WTC11 (cell line): Measurements from ENCODE around the gene CBY1.

Experiments
- CREB1 ChIP-seq: sonication (generic); formaldehyde crosslinking; IDR thresholded peaks from 2 replicates; pipeline ENCODE4 v1.8.0; 2023; ENCODE audit warnings: mild to moderate bottlenecking, missing genetic modification reagents
- ELF4 ChIP-seq: sonication (generic); formaldehyde crosslinking; IDR thresholded peaks from 2 replicates; pipeline ENCODE4 v1.8.1; 2022; ENCODE audit warnings: low read depth, mild to moderate bottlenecking, moderate library complexity, missing genetic modification reagents
- FOXP1 ChIP-seq: sonication (generic); formaldehyde crosslinking; IDR thresholded peaks from 2 replicates; pipeline ENCODE4 v1.8.0; 2022; ENCODE audit warnings: missing genetic modification reagents, mild to moderate bottlenecking, moderate library complexity, borderline replicate concordance
- HMGA2 ChIP-seq: fragments of 250-450 bp; sonication (Bioruptor Pico); IDR thresholded peaks from 2 replicates; pipeline ENCODE4 v1.4.0; 2021; ENCODE audit warnings: mild to moderate bottlenecking, moderate library complexity
- MYBL2 ChIP-seq: sonication (generic); formaldehyde crosslinking; IDR thresholded peaks from 2 replicates; pipeline ENCODE4 v1.8.1; 2023; ENCODE audit warnings: mild to moderate bottlenecking, moderate library complexity, missing genetic modification reagents
- NR1H2 ChIP-seq: sonication (generic); formaldehyde crosslinking; IDR thresholded peaks from 2 replicates; pipeline ENCODE4 v1.9.0; 2021; ENCODE audit warnings: mild to moderate bottlenecking, moderate library complexity, missing genetic modification reagents
- OVOL2 ChIP-seq: fragments of 250-450 bp; sonication (Bioruptor Pico); IDR thresholded peaks from 2 replicates; pipeline ENCODE4 v1.9.0; 2021; ENCODE audit warnings: mild to moderate bottlenecking, borderline replicate concordance
- SOX15 ChIP-seq: fragments of 250-450 bp; sonication (Bioruptor Pico); IDR thresholded peaks from 2 replicates; pipeline ENCODE4 v1.9.0; 2021; ENCODE audit warnings: mild to moderate bottlenecking
- TF ChIP-seq, protein P1 (sequence below): fragments of 200-600 bp; IDR thresholded peaks from 2 replicates; pipeline ENCODE4 v1.8.0; 2022; ENCODE audit warnings: antibody characterized with exemption
- TF ChIP-seq, protein P2 (sequence below): sonication (generic); formaldehyde crosslinking; IDR thresholded peaks from 2 replicates; pipeline ENCODE4 v1.8.0; 2023; ENCODE audit warnings: mild to moderate bottlenecking, missing genetic modification reagents
- TF ChIP-seq, protein P3 (sequence below): sonication (generic); formaldehyde crosslinking; IDR thresholded peaks from 2 replicates; pipeline ENCODE4 v1.8.1; 2022; ENCODE audit warnings: low read depth, mild to moderate bottlenecking, moderate library complexity, missing genetic modification reagents, borderline replicate concordance
- TF ChIP-seq, protein P4 (sequence below): sonication (generic); formaldehyde crosslinking; IDR thresholded peaks from 2 replicates; pipeline ENCODE4 v1.8.1; 2022; ENCODE audit warnings: low read depth, missing genetic modification reagents, borderline replicate concordance
- TF ChIP-seq, protein P5 (sequence below): fragments of 250-450 bp; sonication (Bioruptor Pico); IDR thresholded peaks from 2 replicates; pipeline ENCODE4 v1.9.0; 2021; ENCODE audit warnings: mild to moderate bottlenecking
- TF ChIP-seq, protein P6 (sequence below): sonication (generic); formaldehyde crosslinking; IDR thresholded peaks from 2 replicates; pipeline ENCODE4 v1.8.1; 2022; ENCODE audit warnings: mild to moderate bottlenecking, moderate library complexity, missing genetic modification reagents

DNA sequence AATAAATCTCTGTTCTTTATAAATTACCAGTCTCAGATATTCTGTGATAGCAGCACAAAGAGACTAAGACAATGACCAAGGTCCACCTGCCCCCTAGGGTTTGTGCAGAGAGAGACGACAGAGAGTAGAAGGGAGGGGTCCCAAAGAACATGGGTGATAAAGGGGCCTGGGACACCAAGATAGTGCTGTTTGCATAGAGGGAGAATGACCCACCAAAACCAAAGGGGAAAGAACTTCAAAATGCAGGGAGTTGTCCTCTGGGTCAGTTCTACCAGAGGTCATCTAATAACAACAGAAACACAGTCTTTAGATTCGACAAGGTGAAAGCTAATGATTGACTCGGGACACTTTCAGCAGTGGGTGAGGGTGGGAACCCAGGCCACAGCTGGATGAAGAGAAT lies 23.9 kb upstream of the CBY1 start:
- TF ChIP-seq, protein P1, sequence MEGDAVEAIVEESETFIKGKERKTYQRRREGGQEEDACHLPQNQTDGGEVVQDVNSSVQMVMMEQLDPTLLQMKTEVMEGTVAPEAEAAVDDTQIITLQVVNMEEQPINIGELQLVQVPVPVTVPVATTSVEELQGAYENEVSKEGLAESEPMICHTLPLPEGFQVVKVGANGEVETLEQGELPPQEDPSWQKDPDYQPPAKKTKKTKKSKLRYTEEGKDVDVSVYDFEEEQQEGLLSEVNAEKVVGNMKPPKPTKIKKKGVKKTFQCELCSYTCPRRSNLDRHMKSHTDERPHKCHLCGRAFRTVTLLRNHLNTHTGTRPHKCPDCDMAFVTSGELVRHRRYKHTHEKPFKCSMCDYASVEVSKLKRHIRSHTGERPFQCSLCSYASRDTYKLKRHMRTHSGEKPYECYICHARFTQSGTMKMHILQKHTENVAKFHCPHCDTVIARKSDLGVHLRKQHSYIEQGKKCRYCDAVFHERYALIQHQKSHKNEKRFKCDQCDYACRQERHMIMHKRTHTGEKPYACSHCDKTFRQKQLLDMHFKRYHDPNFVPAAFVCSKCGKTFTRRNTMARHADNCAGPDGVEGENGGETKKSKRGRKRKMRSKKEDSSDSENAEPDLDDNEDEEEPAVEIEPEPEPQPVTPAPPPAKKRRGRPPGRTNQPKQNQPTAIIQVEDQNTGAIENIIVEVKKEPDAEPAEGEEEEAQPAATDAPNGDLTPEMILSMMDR: no peak
- TF ChIP-seq OVOL2 (CRISPR knock-in tag) (no peak), MYBL2 (CRISPR knock-in tag) (no peak), NR1H2 (CRISPR knock-in tag) (no peak), ELF4 (no peak), FOXP1 (CRISPR knock-in tag) (no peak), SOX15 (no peak), CREB1 (CRISPR knock-in tag) (no peak), HMGA2 (CRISPR knock-in tag) (no peak)
- TF ChIP-seq, protein P2, sequence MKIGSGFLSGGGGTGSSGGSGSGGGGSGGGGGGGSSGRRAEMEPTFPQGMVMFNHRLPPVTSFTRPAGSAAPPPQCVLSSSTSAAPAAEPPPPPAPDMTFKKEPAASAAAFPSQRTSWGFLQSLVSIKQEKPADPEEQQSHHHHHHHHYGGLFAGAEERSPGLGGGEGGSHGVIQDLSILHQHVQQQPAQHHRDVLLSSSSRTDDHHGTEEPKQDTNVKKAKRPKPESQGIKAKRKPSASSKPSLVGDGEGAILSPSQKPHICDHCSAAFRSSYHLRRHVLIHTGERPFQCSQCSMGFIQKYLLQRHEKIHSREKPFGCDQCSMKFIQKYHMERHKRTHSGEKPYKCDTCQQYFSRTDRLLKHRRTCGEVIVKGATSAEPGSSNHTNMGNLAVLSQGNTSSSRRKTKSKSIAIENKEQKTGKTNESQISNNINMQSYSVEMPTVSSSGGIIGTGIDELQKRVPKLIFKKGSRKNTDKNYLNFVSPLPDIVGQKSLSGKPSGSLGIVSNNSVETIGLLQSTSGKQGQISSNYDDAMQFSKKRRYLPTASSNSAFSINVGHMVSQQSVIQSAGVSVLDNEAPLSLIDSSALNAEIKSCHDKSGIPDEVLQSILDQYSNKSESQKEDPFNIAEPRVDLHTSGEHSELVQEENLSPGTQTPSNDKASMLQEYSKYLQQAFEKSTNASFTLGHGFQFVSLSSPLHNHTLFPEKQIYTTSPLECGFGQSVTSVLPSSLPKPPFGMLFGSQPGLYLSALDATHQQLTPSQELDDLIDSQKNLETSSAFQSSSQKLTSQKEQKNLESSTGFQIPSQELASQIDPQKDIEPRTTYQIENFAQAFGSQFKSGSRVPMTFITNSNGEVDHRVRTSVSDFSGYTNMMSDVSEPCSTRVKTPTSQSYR (CRISPR knock-in tag): no peak
- TF ChIP-seq, protein P3, sequence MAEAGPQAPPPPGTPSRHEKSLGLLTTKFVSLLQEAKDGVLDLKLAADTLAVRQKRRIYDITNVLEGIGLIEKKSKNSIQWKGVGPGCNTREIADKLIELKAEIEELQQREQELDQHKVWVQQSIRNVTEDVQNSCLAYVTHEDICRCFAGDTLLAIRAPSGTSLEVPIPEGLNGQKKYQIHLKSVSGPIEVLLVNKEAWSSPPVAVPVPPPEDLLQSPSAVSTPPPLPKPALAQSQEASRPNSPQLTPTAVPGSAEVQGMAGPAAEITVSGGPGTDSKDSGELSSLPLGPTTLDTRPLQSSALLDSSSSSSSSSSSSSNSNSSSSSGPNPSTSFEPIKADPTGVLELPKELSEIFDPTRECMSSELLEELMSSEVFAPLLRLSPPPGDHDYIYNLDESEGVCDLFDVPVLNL (CRISPR knock-in tag): no peak
- TF ChIP-seq, protein P4, sequence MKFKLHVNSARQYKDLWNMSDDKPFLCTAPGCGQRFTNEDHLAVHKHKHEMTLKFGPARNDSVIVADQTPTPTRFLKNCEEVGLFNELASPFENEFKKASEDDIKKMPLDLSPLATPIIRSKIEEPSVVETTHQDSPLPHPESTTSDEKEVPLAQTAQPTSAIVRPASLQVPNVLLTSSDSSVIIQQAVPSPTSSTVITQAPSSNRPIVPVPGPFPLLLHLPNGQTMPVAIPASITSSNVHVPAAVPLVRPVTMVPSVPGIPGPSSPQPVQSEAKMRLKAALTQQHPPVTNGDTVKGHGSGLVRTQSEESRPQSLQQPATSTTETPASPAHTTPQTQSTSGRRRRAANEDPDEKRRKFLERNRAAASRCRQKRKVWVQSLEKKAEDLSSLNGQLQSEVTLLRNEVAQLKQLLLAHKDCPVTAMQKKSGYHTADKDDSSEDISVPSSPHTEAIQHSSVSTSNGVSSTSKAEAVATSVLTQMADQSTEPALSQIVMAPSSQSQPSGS (CRISPR knock-in tag): no peak
- TF ChIP-seq, protein P5, sequence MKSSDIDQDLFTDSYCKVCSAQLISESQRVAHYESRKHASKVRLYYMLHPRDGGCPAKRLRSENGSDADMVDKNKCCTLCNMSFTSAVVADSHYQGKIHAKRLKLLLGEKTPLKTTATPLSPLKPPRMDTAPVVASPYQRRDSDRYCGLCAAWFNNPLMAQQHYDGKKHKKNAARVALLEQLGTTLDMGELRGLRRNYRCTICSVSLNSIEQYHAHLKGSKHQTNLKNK (CRISPR knock-in tag): no peak
- TF ChIP-seq, protein P6, sequence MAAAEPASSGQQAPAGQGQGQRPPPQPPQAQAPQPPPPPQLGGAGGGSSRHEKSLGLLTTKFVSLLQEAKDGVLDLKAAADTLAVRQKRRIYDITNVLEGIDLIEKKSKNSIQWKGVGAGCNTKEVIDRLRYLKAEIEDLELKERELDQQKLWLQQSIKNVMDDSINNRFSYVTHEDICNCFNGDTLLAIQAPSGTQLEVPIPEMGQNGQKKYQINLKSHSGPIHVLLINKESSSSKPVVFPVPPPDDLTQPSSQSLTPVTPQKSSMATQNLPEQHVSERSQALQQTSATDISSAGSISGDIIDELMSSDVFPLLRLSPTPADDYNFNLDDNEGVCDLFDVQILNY (CRISPR knock-in tag): no peak
